WTC11 (cell line): ENCODE data around the gene ARMH1. TPM values are rescaled to one million over a fixed set of nuclear protein-coding genes. Genes with fewer than 3 reads are reported as not detected.

ENCODE experiments used
- ATAC-seq: fragments of 200-7000 bp; cut with Tn5 transposase; 2 replicates; pipeline ENCODE4 v1.10.0; 2021; ENCODE audit warnings: mild to moderate bottlenecking, moderate library complexity
- CTCF ChIA-PET: fragments of 300-600 bp; sonication (Branson Sonifier 250); formaldehyde crosslinking; loops from one replicate; lab custom pipeline; 2021; ENCODE audit warnings: antibody characterized with exemption; lab: Charles Lee
- POLR2A ChIA-PET: fragments of 350-600 bp; sonication (Branson Sonifier 250); formaldehyde crosslinking; loops from one replicate; lab custom pipeline; 2021; ENCODE audit warnings: antibody characterized with exemption; lab: Charles Lee
- DNase-seq: peaks from one replicate; pipeline ENCODE4 v3.0.0; 2021; ENCODE audit warnings: low spot score
- H3K27ac Mint-ChIP-seq: 2 replicates; pipeline ENCODE4 v1.8.0; 2021; ENCODE audit warnings: mixed read lengths
- H3K27me3 Mint-ChIP-seq: 2 replicates; pipeline ENCODE4 v1.8.0; 2021; ENCODE audit warnings: low read depth, mild to moderate bottlenecking, moderate library complexity, mixed read lengths
- H3K36me3 Mint-ChIP-seq: 2 replicates; pipeline ENCODE4 v1.8.0; 2021; ENCODE audit warnings: mixed read lengths
- H3K4me1 Mint-ChIP-seq: 2 replicates; pipeline ENCODE4 v1.8.0; 2022; ENCODE audit warnings: mixed read lengths
- H3K4me3 Mint-ChIP-seq: 2 replicates; pipeline ENCODE4 v1.8.0; 2021; ENCODE audit warnings: mild to moderate bottlenecking, moderate library complexity, mixed read lengths
- H3K9me3 Mint-ChIP-seq: 2 replicates; pipeline ENCODE4 v1.8.0; 2021; ENCODE audit warnings: mixed read lengths
- FOXP1 ChIP-seq: sonication (generic); formaldehyde crosslinking; IDR thresholded peaks from 2 replicates; pipeline ENCODE4 v1.8.0; 2022; ENCODE audit warnings: missing genetic modification reagents, mild to moderate bottlenecking, moderate library complexity, borderline replicate concordance
- GABPB1 ChIP-seq: sonication (generic); formaldehyde crosslinking; IDR thresholded peaks from 2 replicates; pipeline ENCODE4 v1.8.1; 2023; ENCODE audit warnings: mild to moderate bottlenecking, missing genetic modification reagents
- KAT7 ChIP-seq: sonication (generic); formaldehyde crosslinking; IDR thresholded peaks from 2 replicates; pipeline ENCODE4 v1.8.1; 2023; ENCODE audit warnings: missing genetic modification reagents, mild to moderate bottlenecking, borderline replicate concordance
- NFE2L1 ChIP-seq: sonication (generic); formaldehyde crosslinking; IDR thresholded peaks from 2 replicates; pipeline ENCODE4 v1.8.1; 2023; ENCODE audit warnings: missing genetic modification reagents
- OVOL2 ChIP-seq: fragments of 250-450 bp; sonication (Bioruptor Pico); IDR thresholded peaks from 2 replicates; pipeline ENCODE4 v1.9.0; 2021; ENCODE audit warnings: mild to moderate bottlenecking, borderline replicate concordance
- RORB ChIP-seq: fragments of 250-450 bp; sonication (Bioruptor Pico); IDR thresholded peaks from 2 replicates; pipeline ENCODE4 v1.9.0; 2021; ENCODE audit warnings: mild to moderate bottlenecking
- SMAD3 ChIP-seq: sonication (generic); formaldehyde crosslinking; IDR thresholded peaks from 2 replicates; pipeline ENCODE4 v1.8.0; 2022; ENCODE audit warnings: missing genetic modification reagents, mild to moderate bottlenecking, borderline replicate concordance
- ZNF138 ChIP-seq: sonication (generic); formaldehyde crosslinking; conservative IDR thresholded peaks from 2 replicates; pipeline ENCODE4 v1.8.1; 2022; ENCODE audit warnings: mild to moderate bottlenecking, moderate library complexity, missing genetic modification reagents
- total RNA-seq: library from RNA; stranded (reverse); gene quantifications from 3 replicates; pipeline ENCODE4 v1.2.3, GENCODE V29; 2021
- TF ChIP-seq, protein P1 (sequence below): sonication (generic); formaldehyde crosslinking; IDR thresholded peaks from 2 replicates; pipeline ENCODE4 v1.8.0; 2023; ENCODE audit warnings: missing genetic modification reagents, mild to moderate bottlenecking, borderline replicate concordance
- TF ChIP-seq, protein P2 (sequence below): fragments of 250-450 bp; sonication (Bioruptor Pico); IDR thresholded peaks from 2 replicates; pipeline ENCODE4 v2.1.2; 2022; ENCODE audit warnings: mild to moderate bottlenecking, moderate library complexity
- TF ChIP-seq, protein P3 (sequence below): sonication (generic); formaldehyde crosslinking; conservative IDR thresholded peaks from 2 replicates; pipeline ENCODE4 v1.8.1; 2022; ENCODE audit warnings: mild to moderate bottlenecking, missing genetic modification reagents
- TF ChIP-seq, protein P4 (sequence below): sonication (generic); formaldehyde crosslinking; IDR thresholded peaks from 2 replicates; pipeline ENCODE4 v1.8.1; 2022; ENCODE audit warnings: missing genetic modification reagents, borderline replicate concordance
- TF ChIP-seq, protein P5 (sequence below): sonication (generic); formaldehyde crosslinking; conservative IDR thresholded peaks from 2 replicates; pipeline ENCODE4 v1.8.1; 2023; ENCODE audit warnings: mild to moderate bottlenecking, low read depth, missing genetic modification reagents, moderate library complexity

The ARMH1 gene
- total RNA-seq, 1 experiment from 2014 or later: 0.74 TPM

DNA sequence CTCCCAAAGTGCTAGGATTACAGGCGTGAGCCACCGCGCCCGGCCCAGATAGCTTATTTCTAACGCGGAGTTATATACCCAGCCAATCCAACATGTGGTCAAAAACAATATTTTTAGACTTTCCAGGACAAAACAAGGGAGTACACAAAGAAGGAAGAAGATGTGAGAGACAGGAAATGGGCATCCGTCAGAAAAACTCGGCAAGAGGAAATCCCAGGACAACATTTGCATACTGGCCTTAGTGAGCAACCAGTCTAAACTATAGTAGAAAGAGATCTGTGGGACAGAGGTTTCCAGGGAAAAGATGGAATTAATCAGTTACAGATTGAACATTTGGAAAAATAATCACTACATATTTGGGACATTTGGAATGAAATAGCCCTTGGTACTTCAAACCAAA lies 11.4 kb downstream of the ARMH1 start:
- Mint-ChIP-seq H3K36me3 (no peaks in the 10 kb centered on the region), H3K27ac (no peak overlapping the region)
- CTCF ChIA-PET: interaction anchor here (1.4 kb wide), 1 partner anchor 17 kb away, joined by 4 read pairs; no protein-coding TSS in a partner anchor
- POLR2A ChIA-PET: interaction anchor here (1.6 kb wide), 1 partner anchor 12 kb away, joined by 4 read pairs; the partner anchor contains the start of genes ARMH1 and TMEM53
- no peak for TF ChIP-seq KAT7 (CRISPR knock-in tag)
- TF ChIP-seq, all 79 proteins: peak for 0
- Mint-ChIP-seq H3K4me3 (no peak overlapping the region), H3K27me3 (no peaks in the 10 kb centered on the region), H3K9me3 (no peaks in the 10 kb centered on the region), H3K4me1 (peaks cover 48% of the 10 kb centered on the region)
- no peak for ATAC-seq
- no peak for DNase-seq

DNA sequence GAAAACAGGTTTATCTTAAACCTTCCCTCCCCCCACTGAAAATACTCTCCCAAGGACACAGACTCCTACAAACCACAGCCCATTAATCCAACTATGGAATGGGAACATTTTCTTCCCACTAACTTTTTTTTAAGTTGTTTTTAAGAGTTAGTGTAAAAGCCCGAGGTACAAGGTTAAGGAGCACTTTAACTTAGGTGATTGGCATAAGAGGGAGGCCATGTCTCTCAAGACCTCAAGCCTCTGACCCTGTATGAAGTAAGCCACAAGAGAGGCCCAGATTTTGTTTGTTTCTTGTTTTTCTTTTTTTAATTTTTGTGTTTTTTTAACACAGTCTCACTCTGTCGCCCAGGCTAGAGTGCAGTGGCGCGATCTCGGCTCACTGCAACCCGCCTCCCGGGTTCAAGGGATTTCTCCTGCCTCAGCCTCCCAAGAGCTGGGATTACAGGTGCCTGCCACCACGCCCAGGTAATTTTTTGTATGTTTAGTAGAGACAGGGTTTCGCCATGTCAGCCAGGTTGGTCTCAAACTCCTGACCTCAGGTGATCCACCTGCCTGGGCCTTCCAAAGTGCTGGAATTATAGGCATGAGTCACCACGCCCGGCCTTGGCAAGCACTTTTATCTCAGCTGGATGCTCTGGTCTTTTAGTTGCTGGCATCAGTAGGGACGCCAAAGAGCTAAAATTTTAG lies 14.4 kb downstream of the ARMH1 start:
- TF ChIP-seq ZNF138 (CRISPR knock-in tag): no peak
- TF ChIP-seq, protein P1, sequence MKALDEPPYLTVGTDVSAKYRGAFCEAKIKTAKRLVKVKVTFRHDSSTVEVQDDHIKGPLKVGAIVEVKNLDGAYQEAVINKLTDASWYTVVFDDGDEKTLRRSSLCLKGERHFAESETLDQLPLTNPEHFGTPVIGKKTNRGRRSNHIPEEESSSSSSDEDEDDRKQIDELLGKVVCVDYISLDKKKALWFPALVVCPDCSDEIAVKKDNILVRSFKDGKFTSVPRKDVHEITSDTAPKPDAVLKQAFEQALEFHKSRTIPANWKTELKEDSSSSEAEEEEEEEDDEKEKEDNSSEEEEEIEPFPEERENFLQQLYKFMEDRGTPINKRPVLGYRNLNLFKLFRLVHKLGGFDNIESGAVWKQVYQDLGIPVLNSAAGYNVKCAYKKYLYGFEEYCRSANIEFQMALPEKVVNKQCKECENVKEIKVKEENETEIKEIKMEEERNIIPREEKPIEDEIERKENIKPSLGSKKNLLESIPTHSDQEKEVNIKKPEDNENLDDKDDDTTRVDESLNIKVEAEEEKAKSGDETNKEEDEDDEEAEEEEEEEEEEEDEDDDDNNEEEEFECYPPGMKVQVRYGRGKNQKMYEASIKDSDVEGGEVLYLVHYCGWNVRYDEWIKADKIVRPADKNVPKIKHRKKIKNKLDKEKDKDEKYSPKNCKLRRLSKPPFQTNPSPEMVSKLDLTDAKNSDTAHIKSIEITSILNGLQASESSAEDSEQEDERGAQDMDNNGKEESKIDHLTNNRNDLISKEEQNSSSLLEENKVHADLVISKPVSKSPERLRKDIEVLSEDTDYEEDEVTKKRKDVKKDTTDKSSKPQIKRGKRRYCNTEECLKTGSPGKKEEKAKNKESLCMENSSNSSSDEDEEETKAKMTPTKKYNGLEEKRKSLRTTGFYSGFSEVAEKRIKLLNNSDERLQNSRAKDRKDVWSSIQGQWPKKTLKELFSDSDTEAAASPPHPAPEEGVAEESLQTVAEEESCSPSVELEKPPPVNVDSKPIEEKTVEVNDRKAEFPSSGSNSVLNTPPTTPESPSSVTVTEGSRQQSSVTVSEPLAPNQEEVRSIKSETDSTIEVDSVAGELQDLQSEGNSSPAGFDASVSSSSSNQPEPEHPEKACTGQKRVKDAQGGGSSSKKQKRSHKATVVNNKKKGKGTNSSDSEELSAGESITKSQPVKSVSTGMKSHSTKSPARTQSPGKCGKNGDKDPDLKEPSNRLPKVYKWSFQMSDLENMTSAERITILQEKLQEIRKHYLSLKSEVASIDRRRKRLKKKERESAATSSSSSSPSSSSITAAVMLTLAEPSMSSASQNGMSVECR (CRISPR knock-in tag): no peak
- TF ChIP-seq, protein P2, sequence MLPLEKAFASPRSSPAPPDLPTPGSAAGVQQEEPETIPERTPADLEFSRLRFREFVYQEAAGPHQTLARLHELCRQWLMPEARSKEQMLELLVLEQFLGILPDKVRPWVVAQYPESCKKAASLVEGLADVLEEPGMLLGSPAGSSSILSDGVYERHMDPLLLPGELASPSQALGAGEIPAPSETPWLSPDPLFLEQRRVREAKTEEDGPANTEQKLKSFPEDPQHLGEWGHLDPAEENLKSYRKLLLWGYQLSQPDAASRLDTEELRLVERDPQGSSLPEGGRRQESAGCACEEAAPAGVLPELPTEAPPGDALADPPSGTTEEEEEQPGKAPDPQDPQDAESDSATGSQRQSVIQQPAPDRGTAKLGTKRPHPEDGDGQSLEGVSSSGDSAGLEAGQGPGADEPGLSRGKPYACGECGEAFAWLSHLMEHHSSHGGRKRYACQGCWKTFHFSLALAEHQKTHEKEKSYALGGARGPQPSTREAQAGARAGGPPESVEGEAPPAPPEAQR (CRISPR knock-in tag): no peak
- no peak for TF ChIP-seq OVOL2
- no peak for TF ChIP-seq GABPB1 (CRISPR knock-in tag)
- no peak for TF ChIP-seq RORB (CRISPR knock-in tag)
- no peak for TF ChIP-seq NFE2L1
- TF ChIP-seq, protein P3, sequence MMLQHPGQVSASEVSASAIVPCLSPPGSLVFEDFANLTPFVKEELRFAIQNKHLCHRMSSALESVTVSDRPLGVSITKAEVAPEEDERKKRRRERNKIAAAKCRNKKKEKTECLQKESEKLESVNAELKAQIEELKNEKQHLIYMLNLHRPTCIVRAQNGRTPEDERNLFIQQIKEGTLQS: no peak
- TF ChIP-seq, protein P4, sequence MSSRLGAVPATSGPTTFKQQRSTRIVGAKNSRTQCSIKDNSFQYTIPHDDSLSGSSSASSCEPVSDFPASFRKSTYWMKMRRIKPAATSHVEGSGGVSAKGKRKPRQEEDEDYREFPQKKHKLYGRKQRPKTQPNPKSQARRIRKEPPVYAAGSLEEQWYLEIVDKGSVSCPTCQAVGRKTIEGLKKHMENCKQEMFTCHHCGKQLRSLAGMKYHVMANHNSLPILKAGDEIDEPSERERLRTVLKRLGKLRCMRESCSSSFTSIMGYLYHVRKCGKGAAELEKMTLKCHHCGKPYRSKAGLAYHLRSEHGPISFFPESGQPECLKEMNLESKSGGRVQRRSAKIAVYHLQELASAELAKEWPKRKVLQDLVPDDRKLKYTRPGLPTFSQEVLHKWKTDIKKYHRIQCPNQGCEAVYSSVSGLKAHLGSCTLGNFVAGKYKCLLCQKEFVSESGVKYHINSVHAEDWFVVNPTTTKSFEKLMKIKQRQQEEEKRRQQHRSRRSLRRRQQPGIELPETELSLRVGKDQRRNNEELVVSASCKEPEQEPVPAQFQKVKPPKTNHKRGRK: no peak
- TF ChIP-seq, protein P5, sequence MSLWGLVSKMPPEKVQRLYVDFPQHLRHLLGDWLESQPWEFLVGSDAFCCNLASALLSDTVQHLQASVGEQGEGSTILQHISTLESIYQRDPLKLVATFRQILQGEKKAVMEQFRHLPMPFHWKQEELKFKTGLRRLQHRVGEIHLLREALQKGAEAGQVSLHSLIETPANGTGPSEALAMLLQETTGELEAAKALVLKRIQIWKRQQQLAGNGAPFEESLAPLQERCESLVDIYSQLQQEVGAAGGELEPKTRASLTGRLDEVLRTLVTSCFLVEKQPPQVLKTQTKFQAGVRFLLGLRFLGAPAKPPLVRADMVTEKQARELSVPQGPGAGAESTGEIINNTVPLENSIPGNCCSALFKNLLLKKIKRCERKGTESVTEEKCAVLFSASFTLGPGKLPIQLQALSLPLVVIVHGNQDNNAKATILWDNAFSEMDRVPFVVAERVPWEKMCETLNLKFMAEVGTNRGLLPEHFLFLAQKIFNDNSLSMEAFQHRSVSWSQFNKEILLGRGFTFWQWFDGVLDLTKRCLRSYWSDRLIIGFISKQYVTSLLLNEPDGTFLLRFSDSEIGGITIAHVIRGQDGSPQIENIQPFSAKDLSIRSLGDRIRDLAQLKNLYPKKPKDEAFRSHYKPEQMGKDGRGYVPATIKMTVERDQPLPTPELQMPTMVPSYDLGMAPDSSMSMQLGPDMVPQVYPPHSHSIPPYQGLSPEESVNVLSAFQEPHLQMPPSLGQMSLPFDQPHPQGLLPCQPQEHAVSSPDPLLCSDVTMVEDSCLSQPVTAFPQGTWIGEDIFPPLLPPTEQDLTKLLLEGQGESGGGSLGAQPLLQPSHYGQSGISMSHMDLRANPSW: no peak
- TF ChIP-seq SMAD3 (CRISPR knock-in tag): no peak
- no peak for TF ChIP-seq FOXP1 (CRISPR knock-in tag)
- TF ChIP-seq, all 79 proteins: peak for 0
- POLR2A ChIA-PET: no interaction called here

More for the DNA sequence above, 14.4 kb downstream of the ARMH1 start:
- Mint-ChIP-seq H3K27ac (no peak overlapping the region), H3K4me3 (no peak overlapping the region), H3K4me1 (peaks cover 31% of the 10 kb centered on the region), H3K27me3 (no peaks in the 10 kb centered on the region), H3K9me3 (no peaks in the 10 kb centered on the region), H3K36me3 (no peaks in the 10 kb centered on the region)
- DNase-seq: no peak
- peak; percentile 26; the same call in 1 of the 2 replicates for ATAC-seq
- CTCF ChIA-PET: interaction anchor here (0.7 to 1.0 kb wide), 3 partner anchors 13 to 18 kb away, joined by 3 read pairs; no protein-coding TSS in a partner anchor
